ENCODE results near the gene PCNX3.
A peak's percentile ranks its signal among the peaks of the same experiment; 100 is the strongest.

The PCNX3 gene

DNA sequence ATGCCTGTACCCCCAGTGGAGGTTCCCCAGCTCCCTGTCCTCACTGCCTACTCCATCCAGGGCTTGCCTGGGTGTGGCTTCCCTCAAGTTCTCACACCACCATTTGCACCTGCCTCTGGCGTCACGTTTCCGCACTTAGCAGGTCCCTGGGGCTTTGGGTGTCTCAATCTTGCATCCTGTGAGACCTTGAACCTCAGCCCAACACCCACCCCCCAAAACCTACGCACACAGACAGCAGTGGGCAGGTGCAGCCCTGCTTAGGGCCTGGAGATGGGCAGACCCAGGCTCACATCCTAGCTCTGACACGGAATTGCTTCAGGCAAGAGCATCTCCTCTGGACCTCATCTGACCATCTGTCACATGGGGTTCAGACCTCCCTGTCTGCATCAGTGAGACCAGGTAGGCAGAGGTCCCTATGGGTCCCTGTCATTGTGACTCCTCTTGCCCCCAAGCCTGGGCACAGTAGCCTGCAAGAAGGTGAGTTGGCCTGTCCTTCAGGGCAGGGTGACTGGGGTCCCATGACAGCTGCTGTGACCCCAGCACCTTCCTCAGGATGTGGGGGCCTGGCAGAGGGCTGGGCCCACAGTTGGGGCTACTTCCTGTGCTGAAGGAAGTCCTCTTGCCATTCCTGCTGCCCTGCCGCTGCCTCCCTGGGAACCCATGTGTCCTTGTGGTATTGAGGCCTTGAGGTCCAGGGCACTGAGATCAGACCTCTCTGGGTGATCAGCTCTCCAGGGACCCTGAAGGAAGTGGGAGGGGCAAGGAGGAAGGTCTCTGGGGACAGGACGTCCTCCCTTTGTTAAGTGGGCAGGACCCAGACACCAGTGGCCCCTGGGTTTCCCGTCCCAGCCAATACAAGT, 24.3 kb downstream of the PCNX3 start:
- TF ChIP-seq, protein P1, sequence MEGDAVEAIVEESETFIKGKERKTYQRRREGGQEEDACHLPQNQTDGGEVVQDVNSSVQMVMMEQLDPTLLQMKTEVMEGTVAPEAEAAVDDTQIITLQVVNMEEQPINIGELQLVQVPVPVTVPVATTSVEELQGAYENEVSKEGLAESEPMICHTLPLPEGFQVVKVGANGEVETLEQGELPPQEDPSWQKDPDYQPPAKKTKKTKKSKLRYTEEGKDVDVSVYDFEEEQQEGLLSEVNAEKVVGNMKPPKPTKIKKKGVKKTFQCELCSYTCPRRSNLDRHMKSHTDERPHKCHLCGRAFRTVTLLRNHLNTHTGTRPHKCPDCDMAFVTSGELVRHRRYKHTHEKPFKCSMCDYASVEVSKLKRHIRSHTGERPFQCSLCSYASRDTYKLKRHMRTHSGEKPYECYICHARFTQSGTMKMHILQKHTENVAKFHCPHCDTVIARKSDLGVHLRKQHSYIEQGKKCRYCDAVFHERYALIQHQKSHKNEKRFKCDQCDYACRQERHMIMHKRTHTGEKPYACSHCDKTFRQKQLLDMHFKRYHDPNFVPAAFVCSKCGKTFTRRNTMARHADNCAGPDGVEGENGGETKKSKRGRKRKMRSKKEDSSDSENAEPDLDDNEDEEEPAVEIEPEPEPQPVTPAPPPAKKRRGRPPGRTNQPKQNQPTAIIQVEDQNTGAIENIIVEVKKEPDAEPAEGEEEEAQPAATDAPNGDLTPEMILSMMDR (IDR thresholded peaks at IDR 0.05; ENCODE audit: low read depth, low read length), result no peak
- DNase-seq (ENCODE audit: low read depth in 2 of 2), result peak in 1 of 2 donors; percentile 39
- no peak overlapping the region for H3K4me3 ChIP-seq (replicated peaks in 1 of 2; ENCODE audit: low read depth in 2 of 2, low read length in 2 of 2)

GRCh38 chr11:65640483-65641296, 25.1 kb downstream of the PCNX3 start:
- DNase-seq (ENCODE audit: low read depth in 2 of 2), result no peak
- TF ChIP-seq, protein P1 (IDR thresholded peaks at IDR 0.05; ENCODE audit: low read depth, low read length), result no peak
- H3K4me3 ChIP-seq (replicated peaks in 1 of 2; ENCODE audit: low read depth in 2 of 2, low read length in 2 of 2), result no peak overlapping the region

GRCh38 chr11:65641297-65642013, 25.9 kb downstream of the PCNX3 start:
- H3K4me3 ChIP-seq (replicated peaks in 1 of 2; ENCODE audit: low read depth in 2 of 2, low read length in 2 of 2), result no peak overlapping the region
- DNase-seq (ENCODE audit: low read depth in 2 of 2), result no peak
- TF ChIP-seq, protein P1 (IDR thresholded peaks at IDR 0.05; ENCODE audit: low read depth, low read length), result no peak

GRCh38 chr11:65642014-65642671, 26.6 kb downstream of the PCNX3 start:
- no peak overlapping the region for H3K4me3 ChIP-seq (replicated peaks in 1 of 2; ENCODE audit: low read depth in 2 of 2, low read length in 2 of 2)
- DNase-seq (ENCODE audit: low read depth in 2 of 2), result no peak
- TF ChIP-seq, protein P1 (IDR thresholded peaks at IDR 0.05; ENCODE audit: low read depth, low read length), result no peak

GRCh38 chr11:65643971-65644370, 28.4 kb downstream of the PCNX3 start:
- no peak for DNase-seq (ENCODE audit: low read depth in 2 of 2)
- TF ChIP-seq, protein P1 (IDR thresholded peaks at IDR 0.05; ENCODE audit: low read depth, low read length), result no peak
- no peak overlapping the region for H3K4me3 ChIP-seq (replicated peaks in 1 of 2; ENCODE audit: low read depth in 2 of 2, low read length in 2 of 2)

DNA sequence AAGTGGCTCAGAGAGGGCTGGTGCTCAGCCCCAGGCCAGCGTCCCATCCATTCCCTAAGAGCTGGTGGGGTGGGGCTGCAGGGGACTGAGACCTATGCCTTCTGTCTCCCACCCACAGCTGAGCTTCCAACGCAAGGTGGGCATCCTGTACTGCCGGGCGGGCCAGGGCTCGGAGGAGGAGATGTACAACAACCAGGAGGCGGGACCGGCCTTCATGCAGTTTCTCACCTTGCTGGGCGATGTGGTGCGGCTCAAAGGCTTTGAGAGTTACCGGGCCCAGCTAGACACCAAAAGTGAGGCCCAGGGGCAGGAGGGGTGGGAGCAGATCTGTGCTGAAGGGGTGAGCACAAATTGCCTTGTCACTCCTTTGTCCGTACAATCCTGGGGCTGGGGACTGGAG, 29.3 kb downstream of the PCNX3 start:
- no peak overlapping the region for H3K4me3 ChIP-seq (replicated peaks in 1 of 2; ENCODE audit: low read depth in 2 of 2, low read length in 2 of 2)
- DNase-seq (ENCODE audit: low read depth in 2 of 2), result no peak
- TF ChIP-seq, protein P1 (IDR thresholded peaks at IDR 0.05; ENCODE audit: low read depth, low read length), result no peak
